Skeletal muscle tissue (tissue), 4 donors: Measurements from ENCODE around the gene PAPOLB. TPM values are rescaled to one million over a fixed set of nuclear protein-coding genes. Genes with fewer than 3 reads are reported as not detected.

Source experiments
- H3K27ac ChIP-seq: one replicate; pipeline ENCODE4 v1.7.0; 2013; ENCODE audit warnings: mild to moderate bottlenecking, low read depth, low read length, inconsistent platforms
- H3K27me3 ChIP-seq, 3 donors: one replicate each; pipeline ENCODE4 v1.7.0; 2013; ENCODE audit warnings: low read length in 3 of 3; ENCODE audit not compliant: control insufficient read depth in 3 of 3, insufficient read depth in 3 of 3
- H3K36me3 ChIP-seq, 3 donors: one replicate each; pipeline ENCODE4 v1.7.0; 2013; ENCODE audit warnings: low read length in 3 of 3; ENCODE audit not compliant: control insufficient read depth in 3 of 3, insufficient read depth in 3 of 3
- H3K4me1 ChIP-seq, 3 donors: one replicate each; pipeline ENCODE4 v1.7.0; 2013; ENCODE audit warnings: low read length in 3 of 3, mild to moderate bottlenecking in 3 of 3; ENCODE audit not compliant: control insufficient read depth in 3 of 3, insufficient read depth in 3 of 3
- H3K4me3 ChIP-seq, 3 donors: one replicate each; pipeline ENCODE4 v1.7.0; 2013; ENCODE audit warnings: low read length in 3 of 3
- H3K9ac ChIP-seq, 3 donors: one replicate each; pipeline ENCODE4 v1.7.0; 2013; ENCODE audit warnings: low read length in 3 of 3, mild to moderate bottlenecking in 3 of 3, moderate library complexity in 2 of 3, low read depth in 1 of 3
- H3K9me3 ChIP-seq, 3 donors: one replicate each; pipeline ENCODE4 v1.7.0; 2013; ENCODE audit warnings: low read length in 3 of 3; ENCODE audit not compliant: control insufficient read depth in 3 of 3
- total RNA-seq: library from RNA; depleted of rRNA; stranded (reverse); fragments of >200 nt; gene quantifications from one replicate; pipeline ENCODE4 v1.2.3, GENCODE V29; 2014
- donor health status: Osteomylitis.

PAPOLB gene
- total RNA-seq, 1 donor from 2014 or later = under 0.01 TPM

GRCh38 chr7:4817178-4817901, 44.5 kb downstream of the PAPOLB start:
- Histone ChIP-seq H3K36me3 (no peaks in the 10 kb centered on the region), H3K27me3 (no peaks in the 10 kb centered on the region), H3K9me3 (no peaks in the 10 kb centered on the region), H3K27ac (no peak overlapping the region), H3K4me1 (peaks cover 9 to 10% (median 10%) of the 10 kb centered on the region in 3 donors), H3K4me3 (no peak overlapping the region), H3K9ac (no peak overlapping the region)

GRCh38 chr7:4816419-4817080, 45.3 kb downstream of the PAPOLB start:
- Histone ChIP-seq H3K27me3 (no peaks in the 10 kb centered on the region), H3K9ac (no peak overlapping the region), H3K4me1 (peaks cover 9 to 10% (median 10%) of the 10 kb centered on the region in 3 donors), H3K36me3 (no peaks in the 10 kb centered on the region), H3K27ac (no peak overlapping the region), H3K9me3 (no peaks in the 10 kb centered on the region), H3K4me3 (no peak overlapping the region)

GRCh38 chr7:4815609-4816418, 46.0 kb downstream of the PAPOLB start:
- H3K4me1 ChIP-seq = peaks cover 6 to 7% (median 6%) of the 10 kb centered on the region in 3 donors
- no peaks in the 10 kb centered on the region for H3K36me3 ChIP-seq
- H3K4me3 ChIP-seq = no peak overlapping the region
- no peak overlapping the region for H3K27ac ChIP-seq
- no peaks in the 10 kb centered on the region for H3K9me3 ChIP-seq
- no peaks in the 10 kb centered on the region for H3K27me3 ChIP-seq
- no peak overlapping the region for H3K9ac ChIP-seq

- no peaks in the 10 kb centered on the region for H3K9me3 ChIP-seq
- H3K27me3 ChIP-seq = no peaks in the 10 kb centered on the region
- H3K9ac ChIP-seq = no peak overlapping the region
- no peak overlapping the region for H3K27ac ChIP-seq
- H3K4me3 ChIP-seq = no peak overlapping the region
- peaks cover under 1 to 2% (median 2%) of the 10 kb centered on the region in 3 donors for H3K4me1 ChIP-seq
- no peaks in the 10 kb centered on the region for H3K36me3 ChIP-seq
Measured at GRCh38 chr7:4815121-4815520, 46.7 kb downstream of the PAPOLB start.

- H3K4me3 ChIP-seq = no peak overlapping the region
- H3K27ac ChIP-seq = no peak overlapping the region
- H3K36me3 ChIP-seq = no peaks in the 10 kb centered on the region
- H3K27me3 ChIP-seq = no peaks in the 10 kb centered on the region
- no peaks in the 10 kb centered on the region for H3K4me1 ChIP-seq
- no peak overlapping the region for H3K9ac ChIP-seq
- no peaks in the 10 kb centered on the region for H3K9me3 ChIP-seq
Measured at GRCh38 chr7:4814433-4814832, 47.4 kb downstream of the PAPOLB start.

- no peak overlapping the region for H3K27ac ChIP-seq
- H3K9ac ChIP-seq = no peak overlapping the region
- no peaks in the 10 kb centered on the region for H3K36me3 ChIP-seq
- H3K27me3 ChIP-seq = no peaks in the 10 kb centered on the region
- no peak overlapping the region for H3K4me3 ChIP-seq
- no peaks in the 10 kb centered on the region for H3K9me3 ChIP-seq
- H3K4me1 ChIP-seq = no peaks in the 10 kb centered on the region
Measured at GRCh38 chr7:4809666-4810065, 52.2 kb downstream of the PAPOLB start.

GRCh38 chr7:4809091-4809591, 52.7 kb downstream of the PAPOLB start:
- no peak overlapping the region for H3K4me3 ChIP-seq
- H3K4me1 ChIP-seq = no peaks in the 10 kb centered on the region
- no peaks in the 10 kb centered on the region for H3K36me3 ChIP-seq
- H3K27me3 ChIP-seq = no peaks in the 10 kb centered on the region
- H3K9ac ChIP-seq = no peak overlapping the region
- peak overlapping the region; percentile 40 for H3K27ac ChIP-seq
- H3K9me3 ChIP-seq = no peaks in the 10 kb centered on the region

- Histone ChIP-seq H3K36me3 (no peaks in the 10 kb centered on the region), H3K27ac (no peak overlapping the region)
Measured at GRCh38 chr7:4808565-4808964, 53.3 kb downstream of the PAPOLB start.

GRCh38 chr7:4808026-4808425, 53.8 kb downstream of the PAPOLB start:
- no peaks in the 10 kb centered on the region for H3K4me1 ChIP-seq
- H3K9ac ChIP-seq = no peak overlapping the region
- no peak overlapping the region for H3K4me3 ChIP-seq
- H3K27me3 ChIP-seq = no peaks in the 10 kb centered on the region
- H3K27ac ChIP-seq = no peak overlapping the region
- H3K36me3 ChIP-seq = no peaks in the 10 kb centered on the region
- H3K9me3 ChIP-seq = no peaks in the 10 kb centered on the region

More at GRCh38 chr7:4808565-4808964, 53.3 kb downstream of the PAPOLB start:
- no peak overlapping the region for H3K9ac ChIP-seq
- H3K4me1 ChIP-seq = no peaks in the 10 kb centered on the region
- no peak overlapping the region for H3K4me3 ChIP-seq
- H3K27me3 ChIP-seq = no peaks in the 10 kb centered on the region
- no peaks in the 10 kb centered on the region for H3K9me3 ChIP-seq
